T-helper 1 cell treated with Interleukin-12 subunit alpha and Interleukin-12 subunit beta and Interleukin-4 antibody, amounts not matched to agents 30 ng/mL and 1 ng/mL, for 36 hours (primary cell): ENCODE results near the gene POLR3A. TPM values are rescaled to one million over a fixed set of nuclear protein-coding genes. Genes with fewer than 3 reads are reported as not detected.

Experiments
- intact Hi-C: fragments of 100-400 bp; cut with micrococcal nuclease; formaldehyde crosslinking; loops from one replicate; pipeline ENCODE4 v1.15.1; 2024
- total RNA-seq: library from RNA; stranded (reverse); gene quantifications from 2 replicates; pipeline ENCODE4 v1.2.3, GENCODE V29; 2022

The POLR3A gene
- total RNA-seq, 1 donor from 2014 or later, result 24.2 TPM

- intact Hi-C loops, result no loop called here
Observed at GRCh38 chr10:77983384-77984341, 45.7 kb downstream of the POLR3A start.

- intact Hi-C loops, result no loop called here
Observed at GRCh38 chr10:77981281-77981680, 48.0 kb downstream of the POLR3A start.

- intact Hi-C loops, result no loop called here
Observed at GRCh38 chr10:77979221-77979620, 50.1 kb downstream of the POLR3A start.

GRCh38 chr10:77978360-77978759 is 51.0 kb downstream of the POLR3A start:
- intact Hi-C loops, result no loop called here

- intact Hi-C loops, result no loop called here
Observed at GRCh38 chr10:77977934-77978333, 51.4 kb downstream of the POLR3A start.

- intact Hi-C loops, result no loop called here
Observed at GRCh38 chr10:77977016-77977415, 52.3 kb downstream of the POLR3A start.

GRCh38 chr10:77975086-77975666 is 54.1 kb downstream of the POLR3A start:
- intact Hi-C loops, result no loop called here

- intact Hi-C loops, result no loop called here
Observed at GRCh38 chr10:77974396-77975074, 54.8 kb downstream of the POLR3A start.

GRCh38 chr10:77973276-77973675 is 56.0 kb downstream of the POLR3A start:
- intact Hi-C loops, result no loop called here

GRCh38 chr10:77972148-77972547 is 57.2 kb downstream of the POLR3A start:
- intact Hi-C loops, result no loop called here

GRCh38 chr10:77971804-77972144 is 57.5 kb downstream of the POLR3A start:
- intact Hi-C loops, result no loop called here

GRCh38 chr10:77970869-77971803 is 58.2 kb downstream of the POLR3A start:
- intact Hi-C loops, result no loop called here

- intact Hi-C loops, result no loop called here
Observed at GRCh38 chr10:77969114-77969513, 60.2 kb downstream of the POLR3A start.

GRCh38 chr10:77967611-77968022 is 61.7 kb downstream of the POLR3A start:
- intact Hi-C loops, result no loop called here

- intact Hi-C loops, result no loop called here
Observed at GRCh38 chr10:77965294-77965693, 64.0 kb downstream of the POLR3A start.

GRCh38 chr10:77964811-77965210 is 64.5 kb downstream of the POLR3A start:
- intact Hi-C loops, result no loop called here

- intact Hi-C loops, result no loop called here
Observed at GRCh38 chr10:77963901-77964300, 65.4 kb downstream of the POLR3A start.

GRCh38 chr10:77962350-77963146 is 66.8 kb downstream of the POLR3A start:
- intact Hi-C loops, result no loop called here

- intact Hi-C loops, result no loop called here
Observed at GRCh38 chr10:77961668-77962067, 67.6 kb downstream of the POLR3A start.

GRCh38 chr10:77960829-77961329 is 68.4 kb downstream of the POLR3A start:
- intact Hi-C loops, result no loop called here
